OCI-M1 (cell line): ENCODE measurements around the gene CENPM.

Source experiments
- DNase-seq: peaks from one replicate; lab custom pipeline; 2025; lab: John Stamatoyannopoulos, UW

CENPM gene

DNA sequence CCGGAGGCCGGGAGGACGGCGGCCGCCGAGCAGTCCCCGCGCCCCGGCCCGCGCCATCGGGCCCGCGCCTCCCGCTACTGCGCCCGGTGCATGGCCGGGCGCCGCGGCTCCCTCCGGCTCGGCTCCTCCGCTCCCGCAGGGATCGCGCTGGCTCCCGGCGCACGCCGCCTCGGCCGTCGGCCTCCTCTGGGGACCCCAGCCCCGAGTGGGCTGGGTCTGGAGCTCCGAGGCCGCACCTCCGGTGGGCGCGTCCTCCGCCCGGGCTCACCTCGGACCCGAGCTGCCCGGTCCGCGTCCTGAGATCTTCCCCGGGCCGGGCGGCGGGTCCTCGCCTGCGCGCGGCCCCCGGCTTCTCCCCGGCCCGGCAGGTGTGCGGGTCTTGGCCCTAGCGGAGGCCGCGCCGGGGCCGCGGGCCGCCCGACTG, 32.3 kb downstream of the CENPM start:
- DNase-seq: no peak

DNA sequence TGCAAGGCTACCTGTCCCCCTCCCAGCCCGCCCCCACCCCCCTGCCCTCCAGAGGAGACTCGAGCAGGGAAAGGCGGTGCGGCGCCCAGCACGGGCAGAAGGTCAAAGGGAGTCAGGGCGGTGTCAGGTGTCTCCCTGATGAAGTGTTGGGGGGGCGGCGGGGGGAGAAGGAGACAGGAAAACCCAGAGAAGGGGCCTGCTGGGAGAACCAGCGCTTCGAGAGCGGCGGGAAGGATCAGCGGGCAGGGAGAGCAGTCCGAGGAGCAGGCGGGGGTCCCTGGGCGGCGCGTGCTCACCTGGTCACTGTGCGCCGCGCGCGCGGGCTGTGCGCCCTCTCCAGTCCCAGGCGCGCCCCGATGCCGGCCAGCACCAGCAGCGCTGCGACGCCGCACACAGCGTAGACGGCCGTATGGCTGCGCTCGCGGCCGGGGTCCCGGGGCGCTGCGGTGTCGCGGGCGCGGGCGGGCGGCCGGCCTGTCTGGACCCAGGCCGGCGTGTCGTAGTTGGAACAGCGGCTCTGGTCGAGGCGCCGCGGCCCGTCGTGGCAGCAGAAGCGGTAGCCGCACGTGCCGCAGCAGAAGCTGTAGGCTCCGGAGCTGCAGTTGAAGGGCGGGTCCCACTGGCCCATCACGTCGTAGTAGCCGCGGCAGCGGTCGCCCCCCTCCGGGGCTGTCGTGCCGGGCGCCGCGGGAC, 33.0 kb downstream of the CENPM start:
- no peak for DNase-seq

DNA sequence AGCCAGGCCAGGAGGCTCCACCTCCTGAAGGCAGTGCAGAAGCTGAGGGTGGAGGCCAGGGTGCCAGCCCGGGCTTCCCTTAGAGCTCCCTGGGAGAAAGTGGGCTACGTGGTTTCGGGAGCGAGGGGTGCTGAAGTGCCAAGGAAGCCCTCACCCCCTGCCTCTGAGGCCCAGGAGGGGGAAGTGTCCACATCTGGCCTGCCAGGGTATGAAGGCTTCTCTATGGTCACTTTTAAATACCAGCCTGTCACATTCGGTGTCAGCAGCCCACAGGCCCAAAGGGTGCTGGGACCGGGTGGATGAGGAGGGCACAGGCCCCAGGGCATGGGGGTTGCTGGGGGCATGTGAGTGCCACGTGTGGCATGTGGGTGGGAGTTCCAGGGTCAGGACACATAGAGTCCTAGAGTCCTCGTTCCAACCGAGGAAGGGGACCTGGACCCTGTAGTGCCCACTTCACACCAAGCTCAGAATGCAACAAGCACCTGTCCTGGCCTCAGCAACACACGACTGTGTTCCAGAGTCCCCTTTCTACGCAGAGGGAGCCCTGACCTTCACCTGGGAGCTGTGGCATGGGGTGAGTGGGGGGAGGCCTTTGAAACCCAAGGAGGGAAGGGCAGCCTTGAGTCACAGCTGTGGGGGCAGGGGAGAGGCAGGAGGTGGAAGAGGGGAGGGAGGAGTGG, 33.8 kb downstream of the CENPM start:
- DNase-seq: no peak

DNA sequence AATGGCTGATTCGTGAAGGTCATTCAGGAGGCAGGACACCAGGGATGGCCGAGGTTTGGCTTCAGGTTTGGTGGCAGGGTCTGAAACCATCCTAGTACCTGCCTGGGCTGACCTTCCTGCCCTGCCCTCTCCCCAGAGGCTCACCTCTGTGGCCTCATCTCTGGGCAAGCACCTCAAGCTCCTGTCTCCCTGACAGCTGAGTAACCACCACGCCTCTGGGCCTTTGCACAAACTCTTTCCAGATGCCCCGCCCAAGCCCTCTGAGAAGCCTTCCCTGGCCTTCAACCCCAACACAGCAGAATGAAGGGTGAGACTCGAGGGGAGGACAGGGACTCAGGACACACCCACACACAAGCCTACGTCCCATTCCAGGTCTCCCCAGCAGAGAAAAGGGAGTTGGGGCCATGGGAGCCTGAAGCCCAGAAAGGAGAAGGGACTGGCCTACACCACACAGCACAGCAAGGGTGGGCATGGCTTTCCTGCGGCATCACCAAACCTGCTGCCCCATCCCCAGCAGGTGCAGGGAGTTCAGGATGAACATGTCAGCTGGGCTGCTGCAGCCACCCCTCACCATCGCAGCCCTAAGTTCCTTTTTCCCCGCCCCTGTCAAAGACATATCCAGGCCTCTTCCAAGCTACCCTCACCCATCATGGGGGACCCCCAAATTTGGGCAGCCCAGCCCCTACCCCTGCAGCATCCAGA, 34.5 kb downstream of the CENPM start:
- no peak for DNase-seq

DNA sequence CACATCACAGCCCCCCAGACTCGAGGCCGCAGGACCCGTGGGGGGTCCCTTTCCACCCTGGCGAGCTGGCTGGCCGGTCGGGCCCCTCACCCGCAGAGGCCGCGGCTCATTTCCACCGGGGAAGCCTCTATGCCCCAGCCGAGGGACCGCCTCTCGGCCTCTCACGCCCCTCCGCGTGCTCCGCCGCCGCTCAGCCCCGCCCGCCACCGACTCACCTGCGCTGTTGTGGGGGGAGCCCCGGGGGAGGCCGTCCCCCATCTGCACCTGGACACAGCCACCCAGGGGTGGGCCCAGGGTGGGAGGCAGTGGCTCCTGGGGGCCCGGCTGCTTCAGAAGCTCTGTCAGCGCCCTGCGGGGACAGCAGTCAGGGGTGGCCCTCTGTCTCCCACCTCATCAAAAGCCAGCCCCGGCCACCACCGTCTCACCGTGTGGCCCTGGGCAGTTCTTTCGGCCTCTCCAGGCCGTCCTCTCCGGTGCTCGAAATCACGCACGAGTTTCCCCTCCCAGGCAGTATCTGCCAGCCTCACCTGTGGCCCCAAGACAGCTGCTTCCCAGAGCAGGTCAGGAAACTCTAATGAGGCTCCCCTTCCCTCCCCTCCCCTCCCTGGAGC, 35.8 kb downstream of the CENPM start:
- DNase-seq: no peak

DNA sequence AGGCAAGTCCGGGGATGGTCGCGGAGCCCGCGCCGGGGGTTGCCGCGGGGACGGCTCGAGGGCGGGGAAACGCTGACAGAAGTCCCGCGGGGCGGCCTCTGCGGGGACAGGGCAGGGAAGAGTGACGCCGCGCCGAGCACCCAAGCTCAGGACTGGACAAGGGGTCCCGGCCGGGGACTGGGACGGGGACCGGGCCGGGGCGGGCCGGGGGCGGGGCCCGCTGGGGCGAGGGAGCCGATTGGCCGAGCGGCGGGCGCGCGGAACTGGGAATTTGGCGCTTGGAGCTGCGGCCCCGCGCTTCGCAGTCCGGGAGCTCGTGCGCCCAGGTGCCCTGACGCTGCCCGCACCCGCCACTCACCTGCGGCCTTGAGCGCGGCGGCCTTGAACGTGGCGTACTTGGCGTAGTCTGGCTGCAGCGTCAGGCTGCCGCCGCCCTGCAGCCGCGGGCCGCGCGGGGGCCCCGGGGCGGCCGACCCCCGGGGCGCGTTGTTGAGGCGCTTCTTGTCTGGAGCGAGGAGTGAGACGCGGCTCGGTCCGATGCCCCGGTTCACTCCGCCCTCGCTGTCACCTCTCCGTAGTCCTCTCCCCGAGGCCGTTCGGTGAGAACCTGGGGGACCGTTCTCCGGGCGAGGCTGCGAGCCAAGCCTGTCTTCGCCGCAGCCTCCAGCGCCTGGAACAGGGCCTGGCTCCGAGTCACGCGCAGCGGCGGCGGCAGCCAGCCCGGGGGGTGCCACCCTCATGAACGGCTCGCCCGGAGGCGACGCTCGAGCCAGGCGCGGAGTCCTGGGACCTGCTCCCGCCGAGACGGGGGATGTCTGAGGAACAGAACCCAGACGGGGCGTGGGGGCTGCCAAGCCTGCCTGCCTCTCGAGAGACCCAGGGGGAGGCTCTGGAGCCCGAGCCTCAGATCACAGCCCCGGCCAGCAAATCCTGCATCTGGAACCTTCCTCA, 36.6 kb downstream of the CENPM start:
- DNase-seq: no peak

DNA sequence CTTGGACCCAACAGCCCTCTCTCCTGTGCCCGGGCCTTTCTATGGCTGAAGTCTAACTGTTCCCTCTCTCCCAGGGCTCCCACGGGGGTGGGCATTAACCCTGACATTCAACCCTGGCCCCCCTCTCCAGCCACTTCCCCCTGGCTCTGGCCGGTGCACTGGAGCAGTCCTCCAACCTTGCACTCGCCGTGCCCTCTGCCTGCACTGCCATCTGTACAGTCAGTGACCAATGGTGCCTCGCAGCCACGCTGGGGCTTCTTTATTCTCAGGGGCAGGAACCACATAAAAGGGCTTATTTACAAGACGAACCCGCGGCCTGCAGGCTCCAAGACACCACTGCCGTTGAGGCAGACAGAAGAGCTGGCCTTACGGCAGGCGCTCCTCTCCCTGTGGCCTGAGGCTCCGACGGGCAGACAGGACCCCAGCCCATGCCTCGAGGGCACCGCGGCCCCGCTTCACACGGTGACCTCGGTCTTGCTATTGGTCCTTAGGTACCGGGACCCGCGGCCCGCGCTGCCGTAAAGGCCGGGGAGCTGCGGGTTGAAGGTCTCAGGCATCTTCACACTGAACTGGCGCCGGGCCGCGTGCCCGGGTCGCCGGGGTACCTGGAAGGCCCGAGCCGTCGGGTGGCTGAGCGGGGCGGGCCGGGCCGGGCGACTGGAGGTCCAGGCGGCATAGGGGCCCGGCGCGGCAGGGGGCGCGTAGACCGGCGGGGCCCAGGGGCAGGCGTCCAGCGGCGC, 37.5 kb downstream of the CENPM start:
- no peak for DNase-seq

DNA sequence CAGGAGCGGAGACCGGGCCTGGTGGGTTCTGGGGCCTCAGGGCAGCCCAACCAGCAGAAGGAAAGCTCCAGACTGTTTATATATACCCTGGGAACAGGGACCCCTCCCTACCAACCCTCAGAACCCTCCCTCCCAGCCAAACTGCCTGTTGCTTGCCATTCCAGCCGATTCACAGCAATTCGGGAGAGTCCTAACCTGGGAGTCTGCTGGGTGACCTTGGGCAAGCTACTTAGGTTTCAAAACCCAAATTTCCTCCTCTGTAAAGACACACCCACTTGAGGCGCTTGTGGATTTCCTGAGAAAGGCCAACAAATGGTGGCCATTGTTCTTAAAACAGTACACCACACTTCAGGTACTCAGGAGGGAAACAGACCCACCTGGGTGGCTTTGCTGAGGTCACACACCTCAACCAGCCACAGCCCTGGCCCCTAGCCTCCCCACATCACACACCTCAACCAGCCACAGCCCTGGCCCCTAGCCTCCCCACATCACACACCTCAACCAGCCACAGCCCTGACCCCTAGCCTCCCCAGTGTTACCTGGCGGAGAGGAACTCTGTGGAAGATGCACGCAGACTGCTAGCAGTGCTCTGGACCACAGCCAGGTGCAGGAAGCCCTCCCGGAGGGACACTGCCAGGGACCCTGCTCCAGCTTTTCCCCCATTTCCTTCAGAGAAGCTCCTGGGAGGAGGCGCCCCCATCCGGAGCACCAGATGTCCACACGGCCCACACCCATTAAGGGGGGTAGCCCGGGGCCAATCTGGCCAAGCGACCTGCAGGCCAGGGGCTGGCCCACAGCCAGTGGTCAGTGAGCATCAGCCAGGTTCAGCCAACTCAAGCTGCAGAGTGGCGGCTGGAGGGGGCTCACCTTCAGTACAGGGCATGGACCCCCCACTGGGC, 38.3 kb downstream of the CENPM start:
- DNase-seq: no peak

DNA sequence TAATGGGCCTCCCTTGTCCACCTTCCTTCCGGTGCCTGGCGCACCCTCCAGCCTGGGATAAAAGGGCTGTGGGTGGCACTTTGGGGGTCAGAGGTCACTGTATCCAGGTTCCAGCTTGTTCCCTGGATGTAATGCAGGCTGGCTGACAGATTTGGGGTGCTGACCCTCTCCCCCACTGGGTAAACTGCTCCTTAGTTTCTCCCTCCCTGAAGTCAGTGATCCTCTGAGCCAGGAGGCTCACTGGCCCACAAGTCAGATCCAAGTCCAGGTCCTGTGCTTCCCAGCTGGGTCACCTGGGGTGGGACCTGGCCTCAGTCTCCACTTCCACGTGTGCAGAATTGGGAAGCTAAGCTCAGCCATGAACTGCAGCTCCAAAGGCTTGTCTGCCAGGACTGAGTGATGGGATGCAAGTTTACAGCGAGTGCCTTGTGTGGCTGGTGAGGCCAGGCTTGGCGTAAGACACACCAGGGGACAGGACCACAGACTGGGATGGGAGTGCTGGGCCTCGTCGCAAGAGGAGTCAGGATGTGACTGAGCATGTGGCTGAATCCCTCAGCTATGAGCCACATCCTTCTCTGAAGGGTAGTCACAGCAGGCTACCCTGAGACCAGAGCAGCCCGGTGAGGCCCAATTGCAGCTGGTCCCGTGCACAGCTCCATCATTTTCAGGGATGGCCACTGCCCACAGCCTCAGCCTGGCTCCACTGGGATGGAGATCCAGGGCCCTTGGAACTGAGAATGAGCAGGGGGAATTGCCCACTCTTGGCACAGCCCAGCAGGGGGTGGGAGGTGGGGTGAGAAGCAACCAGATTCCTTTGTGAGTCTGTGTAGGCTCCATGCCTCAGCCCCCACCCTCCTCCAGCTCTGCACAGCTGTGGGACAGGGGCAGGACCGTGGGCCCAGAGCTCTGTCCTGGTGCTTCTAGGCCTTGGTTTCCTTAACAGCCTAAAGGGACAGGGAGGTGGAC, 39.2 kb downstream of the CENPM start:
- DNase-seq: no peak

DNA sequence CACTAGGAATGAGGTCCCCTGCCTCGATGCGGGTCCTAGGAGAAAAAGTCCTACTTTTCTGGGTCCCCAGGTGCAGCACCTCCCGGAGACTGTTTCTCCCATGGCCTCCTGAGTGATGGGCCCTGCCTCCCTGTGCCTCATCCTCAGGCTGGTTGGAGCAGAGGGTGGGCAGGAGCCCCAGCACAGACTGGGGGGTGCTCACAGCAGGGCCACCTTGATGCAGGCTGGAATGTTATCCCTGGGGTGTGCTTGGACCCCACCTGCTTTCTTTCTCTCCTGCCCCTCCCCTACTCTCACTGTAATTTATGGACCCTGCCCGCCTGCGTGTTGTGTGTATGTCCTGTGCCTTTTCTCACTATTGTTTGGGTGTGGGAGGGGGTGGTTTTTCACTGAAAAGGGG, 40.1 kb downstream of the CENPM start:
- DNase-seq: no peak

DNA sequence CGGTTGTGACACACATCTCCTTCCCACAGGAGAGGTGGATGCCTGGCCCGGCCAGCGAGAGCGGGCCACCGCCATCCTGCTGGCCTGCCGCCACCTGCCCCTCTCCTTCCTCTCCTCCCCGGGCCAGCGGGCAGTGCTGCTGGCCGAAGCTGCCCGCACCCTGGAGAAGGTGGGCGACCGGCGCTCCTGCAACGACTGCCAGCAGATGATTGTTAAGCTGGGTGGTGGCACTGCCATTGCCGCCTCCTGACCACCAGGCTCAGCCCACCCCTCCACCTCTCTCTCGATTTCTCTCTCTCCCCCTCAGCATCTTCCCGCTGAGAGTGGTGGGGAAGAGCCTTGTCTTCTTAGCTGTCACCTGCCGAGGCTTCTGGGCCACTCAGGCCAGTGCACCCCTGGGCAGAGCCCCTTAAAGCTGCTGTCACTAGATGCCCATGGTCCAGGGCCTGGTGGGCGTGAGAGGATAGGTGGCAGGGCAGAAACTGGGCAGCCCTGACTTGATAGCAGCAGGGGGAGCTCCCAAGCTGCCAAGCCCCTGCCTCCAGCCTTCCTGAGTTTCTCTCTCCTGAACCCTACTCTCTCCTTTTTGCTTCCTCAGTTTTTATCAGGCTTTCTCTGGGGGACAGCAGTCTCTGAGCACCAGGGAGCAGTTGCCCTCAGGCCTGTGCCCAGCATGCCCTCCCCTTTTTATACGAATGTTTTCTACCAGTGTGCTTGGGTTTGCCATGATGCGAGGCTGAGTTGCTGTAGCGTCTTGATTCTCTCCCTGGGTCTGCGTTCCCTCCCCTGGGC, 41.3 kb downstream of the CENPM start:
- DNase-seq: no peak

DNA sequence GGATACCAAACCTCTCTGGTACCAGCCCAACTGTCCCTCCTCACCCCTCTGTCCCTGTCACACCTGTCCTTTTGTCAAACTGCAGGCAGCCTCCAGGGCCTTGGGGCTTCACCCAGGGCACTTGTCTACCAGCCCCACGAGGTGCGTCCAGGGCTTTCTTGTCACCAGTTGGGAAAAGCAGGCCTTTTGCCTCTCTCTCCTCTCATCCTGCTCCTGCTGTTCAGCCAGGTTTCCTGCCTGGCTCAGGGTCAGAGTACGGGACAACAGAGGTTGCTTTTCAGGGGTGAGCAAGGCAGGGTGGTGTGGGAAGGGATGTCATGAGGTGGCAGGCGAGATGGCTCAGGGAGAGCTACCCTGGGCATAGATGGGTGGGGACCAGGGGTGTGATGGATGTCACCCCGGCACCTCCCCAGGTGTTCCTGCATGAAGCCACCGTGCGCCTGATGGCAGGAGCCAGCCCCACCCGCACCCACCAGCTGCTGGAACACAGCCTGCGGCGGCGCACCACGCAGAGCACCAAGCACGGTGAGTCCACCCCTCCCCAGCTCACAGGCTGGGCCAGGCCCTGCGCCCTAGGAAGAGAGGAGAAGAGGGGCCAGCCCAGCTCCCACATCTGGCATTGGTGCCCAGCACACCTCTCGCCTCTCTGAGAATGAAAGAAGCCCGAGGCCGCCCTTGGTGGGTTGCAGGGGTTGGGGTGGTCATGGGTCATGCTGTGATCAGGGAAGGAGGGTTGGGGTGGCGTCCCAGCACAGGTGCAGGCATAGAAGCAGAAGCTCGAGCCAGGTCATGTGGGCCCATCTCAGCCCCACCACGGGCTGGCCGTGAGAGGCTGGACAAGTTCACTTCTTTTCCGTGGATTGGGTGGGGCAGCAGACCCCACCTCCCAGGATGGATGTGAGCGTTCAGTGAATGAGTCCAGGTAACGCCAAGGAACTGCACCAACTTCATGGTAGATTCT, 42.2 kb downstream of the CENPM start:
- DNase-seq: no peak

DNA sequence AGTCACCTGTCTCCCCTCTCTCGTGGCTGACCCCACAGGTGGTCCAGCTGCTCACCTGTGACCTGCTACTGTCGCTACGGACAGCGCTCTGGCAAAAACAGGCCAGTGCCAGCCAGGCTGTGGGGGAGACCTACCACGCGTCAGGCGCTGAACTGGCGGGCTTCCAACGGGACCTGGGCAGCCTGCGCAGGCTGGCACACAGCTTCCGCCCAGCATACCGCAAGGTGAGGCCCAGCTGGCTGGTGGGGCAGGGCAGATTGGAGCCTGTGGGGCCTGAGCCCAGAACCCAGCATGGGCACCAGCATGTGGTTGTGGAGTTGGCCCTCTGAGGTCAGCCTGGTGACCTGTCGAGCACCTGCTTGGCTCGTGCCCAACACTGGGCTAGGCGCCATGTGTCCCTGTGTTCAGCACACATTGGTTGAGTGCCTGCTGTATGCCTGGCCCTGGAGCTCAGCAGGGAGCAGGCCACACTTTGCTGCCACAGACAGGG, 44.0 kb downstream of the CENPM start:
- no peak for DNase-seq

DNA sequence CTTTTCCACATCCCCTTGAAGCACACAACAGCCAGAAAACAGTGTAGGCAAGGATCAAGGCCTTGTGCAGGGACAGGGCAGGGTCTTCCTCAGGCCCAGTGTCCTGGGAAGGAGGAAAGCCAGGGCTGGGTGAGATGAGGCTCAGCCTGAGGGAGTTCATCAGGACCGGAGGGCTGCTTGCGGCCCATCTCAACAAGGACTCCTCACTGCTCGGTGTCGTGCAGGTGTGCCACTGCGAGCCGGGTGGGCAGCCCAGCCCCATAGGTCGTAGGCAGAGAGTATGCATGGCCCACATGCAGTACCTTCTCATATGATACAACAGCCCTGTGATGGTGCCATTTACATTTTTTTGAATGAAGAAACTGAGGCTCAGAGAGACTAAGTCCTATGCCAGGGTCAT, 44.9 kb downstream of the CENPM start:
- no peak for DNase-seq

DNA sequence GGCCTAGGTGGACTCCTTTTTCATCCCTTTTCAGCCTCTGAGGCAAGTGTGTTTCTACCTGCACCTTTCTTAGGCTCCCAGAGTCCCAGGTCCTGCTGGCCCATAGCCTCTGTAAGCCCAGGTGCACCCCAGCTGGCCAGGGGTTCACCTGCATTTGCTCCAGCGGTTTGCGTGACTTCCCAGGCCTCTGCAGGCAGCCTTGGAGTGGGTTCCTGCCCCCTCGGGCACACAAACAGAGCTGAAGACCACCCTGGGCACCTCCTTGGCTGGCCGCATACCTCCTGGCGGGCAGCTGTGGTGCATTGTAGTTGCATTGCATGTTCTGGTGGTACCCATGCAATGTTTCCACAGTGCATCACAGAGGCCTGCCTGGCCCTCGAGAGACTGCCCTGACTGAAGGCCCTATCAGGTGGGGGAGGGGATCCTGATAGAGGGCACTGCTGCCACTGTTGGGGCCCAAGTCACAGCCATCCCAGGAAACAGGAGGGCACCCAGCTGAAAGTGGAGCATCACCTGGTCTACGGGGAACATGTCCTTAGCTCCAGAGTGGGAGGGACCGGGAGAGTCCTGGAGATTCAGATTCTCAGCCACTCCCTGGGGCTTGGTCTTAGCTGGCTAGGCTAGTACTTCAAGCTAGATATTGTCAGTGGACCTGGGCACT, 46.2 kb downstream of the CENPM start:
- DNase-seq: no peak
